ENCODE data around the gene ANKRD65.
"Not testable (repeated sequence)": the region's sequence is repeated elsewhere in the genome, so short reads cannot be mapped to it uniquely, and the experiment has no call there.

ANKRD65 gene

GRCh38 chr1:1370094-1370493 lies 51.0 kb downstream of the ANKRD65 start:
- DNase-seq (ENCODE audit: low spot score), result not testable (repeated sequence)

Measured in germinal center (tissue), 1 donor.